Vagina (tissue), 2 donors: Measurements from ENCODE around the gene PRIM2.
"Not testable (repeated sequence)": the region's sequence is repeated elsewhere in the genome, so short reads cannot be mapped to it uniquely, and the experiment has no call there.

Experiments used
- POLR2A ChIP-seq, 2 donors: fragments of 450-650 bp; IDR thresholded peaks; one replicate each; pipeline ENCODE4 v1.6.1; 2017; ENCODE audit warnings: antibody characterized with exemption in 2 of 2, mild to moderate bottlenecking in 2 of 2, moderate library complexity in 2 of 2
- POLR2AphosphoS5 ChIP-seq, 2 donors: sonication (generic); formaldehyde crosslinking; IDR thresholded peaks; one replicate each; pipeline ENCODE4 v1.9.0; 2017; ENCODE audit warnings: antibody characterized with exemption in 2 of 2, mild to moderate bottlenecking in 2 of 2, low read depth in 1 of 2; ENCODE audit not compliant: insufficient read depth in 1 of 2
- TF ChIP-seq, protein P1 (sequence below), 3 experiments: fragments of 450-650 bp in 2 of 3; fragments of 200-600 bp in 1 of 3; sonication (generic) in 1 of 3; IDR thresholded peaks; one replicate each; pipeline ENCODE4 v1.5.1; 2017 to 2019; ENCODE audit warnings: antibody characterized with exemption in 3 of 3, mild to moderate bottlenecking in 2 of 3, moderate library complexity in 2 of 3

- TF ChIP-seq, protein P1, sequence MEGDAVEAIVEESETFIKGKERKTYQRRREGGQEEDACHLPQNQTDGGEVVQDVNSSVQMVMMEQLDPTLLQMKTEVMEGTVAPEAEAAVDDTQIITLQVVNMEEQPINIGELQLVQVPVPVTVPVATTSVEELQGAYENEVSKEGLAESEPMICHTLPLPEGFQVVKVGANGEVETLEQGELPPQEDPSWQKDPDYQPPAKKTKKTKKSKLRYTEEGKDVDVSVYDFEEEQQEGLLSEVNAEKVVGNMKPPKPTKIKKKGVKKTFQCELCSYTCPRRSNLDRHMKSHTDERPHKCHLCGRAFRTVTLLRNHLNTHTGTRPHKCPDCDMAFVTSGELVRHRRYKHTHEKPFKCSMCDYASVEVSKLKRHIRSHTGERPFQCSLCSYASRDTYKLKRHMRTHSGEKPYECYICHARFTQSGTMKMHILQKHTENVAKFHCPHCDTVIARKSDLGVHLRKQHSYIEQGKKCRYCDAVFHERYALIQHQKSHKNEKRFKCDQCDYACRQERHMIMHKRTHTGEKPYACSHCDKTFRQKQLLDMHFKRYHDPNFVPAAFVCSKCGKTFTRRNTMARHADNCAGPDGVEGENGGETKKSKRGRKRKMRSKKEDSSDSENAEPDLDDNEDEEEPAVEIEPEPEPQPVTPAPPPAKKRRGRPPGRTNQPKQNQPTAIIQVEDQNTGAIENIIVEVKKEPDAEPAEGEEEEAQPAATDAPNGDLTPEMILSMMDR (IDR thresholded peaks at IDR 0.05), result not testable (repeated sequence)
- not testable (repeated sequence) for TF ChIP-seq POLR2A (IDR thresholded peaks at IDR 0.05); POLR2AphosphoS5 (IDR thresholded peaks at IDR 0.05; ENCODE audit: insufficient read depth in 1 of 2, low read depth in 1 of 2)
Observed at GRCh38 chr6:57658526-57658925, 341.1 kb downstream of the PRIM2 start.
